PC-3 (cell line): ENCODE data around the gene COL2A1.

ENCODE experiments used
- CTCF ChIP-seq: fragments of 300-600 bp; sonication (generic); conservative IDR thresholded peaks from 2 replicates; pipeline ENCODE4 v1.5.1; 2017; ENCODE audit warnings: antibody characterized with exemption, low read depth, mild to moderate bottlenecking, low read length
- EZH2 ChIP-seq: fragments of 300-600 bp; sonication (generic); IDR thresholded peaks from one replicate; pipeline ENCODE4 v1.6.1; 2017; ENCODE audit warnings: antibody characterized with exemption, mild to moderate bottlenecking, low read length; ENCODE audit not compliant: unreplicated experiment
- EZH2phosphoT487 ChIP-seq: fragments of 300-600 bp; sonication (generic); IDR thresholded peaks from 2 replicates; pipeline ENCODE4 v1.6.1; 2018; ENCODE audit warnings: mild to moderate bottlenecking, antibody characterized with exemption, low read length, borderline replicate concordance

DNA sequence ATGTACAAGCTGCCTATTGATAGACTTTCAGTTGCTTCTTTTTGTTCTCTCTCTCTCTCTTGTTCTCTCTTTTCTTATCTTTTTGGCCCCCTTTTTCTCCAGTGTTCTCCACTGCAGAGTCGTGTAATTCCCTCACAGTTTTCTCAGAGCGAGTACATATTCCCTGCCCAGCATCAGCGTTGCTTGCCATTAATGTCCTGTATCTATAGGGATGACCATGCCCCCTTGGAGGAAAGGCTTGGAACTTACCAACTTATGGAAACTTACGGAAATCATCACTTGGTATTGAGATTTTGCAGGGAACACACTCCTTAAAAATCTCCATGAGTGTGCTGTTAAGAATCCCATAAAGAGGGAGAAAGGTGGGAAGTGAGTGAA, 14.3 kb upstream of the COL2A1 start:
- TF ChIP-seq CTCF, result no peak
- no peak for TF ChIP-seq EZH2
- TF ChIP-seq EZH2phosphoT487, result no peak
